T-helper 17 cell (primary cell): ENCODE data around the gene GIPC2. TPM values are rescaled to one million over a fixed set of nuclear protein-coding genes. Genes with fewer than 3 reads are reported as not detected.
"Not testable (repeated sequence)": the region's sequence is repeated elsewhere in the genome, so short reads cannot be mapped to it uniquely, and the experiment has no call there.

Experiments
- ATAC-seq: fragments of 150-1000 bp; cut with Tn5 transposase; 2 replicates; pipeline ENCODE4 v1.10.0; 2021; ENCODE audit warnings: mild to moderate bottlenecking, moderate library complexity
- DNase-seq, 3 donors: peaks; one replicate each; pipeline versions ENCODE4 v3.0.0 to v3.0.0-alpha.2; 2020 to 2021
- H3K9me3 ChIP-seq: one replicate; pipeline ENCODE4 v1.7.0; 2013; ENCODE audit warnings: low read length, mild to moderate bottlenecking; ENCODE audit not compliant: control insufficient read depth, poor library complexity, severe bottlenecking
- H3K27ac Mint-ChIP-seq: one replicate; pipeline ENCODE4 v1.8.0; 2022; ENCODE audit warnings: mild to moderate bottlenecking, moderate library complexity, mixed read lengths
- H3K27me3 Mint-ChIP-seq: one replicate; pipeline ENCODE4 v1.8.0; 2022; ENCODE audit warnings: mixed read lengths
- H3K36me3 Mint-ChIP-seq: one replicate; pipeline ENCODE4 v1.8.0; 2022; ENCODE audit warnings: low read depth, mixed read lengths
- H3K4me1 Mint-ChIP-seq: one replicate; pipeline ENCODE4 v1.8.0; 2022; ENCODE audit warnings: mild to moderate bottlenecking, mixed read lengths
- H3K4me3 Mint-ChIP-seq: one replicate; pipeline ENCODE4 v1.8.0; 2022; ENCODE audit warnings: mild to moderate bottlenecking, moderate library complexity, mixed read lengths
- total RNA-seq, 4 donors: library from RNA in 2 of 4; stranded (reverse) in 2 of 4; gene quantifications; one replicate each; pipeline ENCODE4 v1.2.3 and lab custom pipeline; 2022 to 2026

GIPC2 gene
- total RNA-seq, 2 donors from 2014 or later: 0.17 TPM; not detected in 1

- H3K9me3 ChIP-seq: no peaks in the 10 kb centered on the region
- Mint-ChIP-seq H3K4me3 (no peak overlapping the region), H3K27me3 (peaks cover 19% of the 10 kb centered on the region), H3K36me3 (no peaks in the 10 kb centered on the region), H3K4me1 (no peaks in the 10 kb centered on the region), H3K27ac (no peak overlapping the region)
- no peak for DNase-seq
- no peak for ATAC-seq
Observed at GRCh38 chr1:78060857-78061563, 15.2 kb downstream of the GIPC2 start.

- Mint-ChIP-seq H3K36me3 (no peaks in the 10 kb centered on the region), H3K27me3 (peaks cover 14% of the 10 kb centered on the region), H3K4me1 (no peaks in the 10 kb centered on the region), H3K27ac (no peak overlapping the region), H3K4me3 (no peak overlapping the region)
- no peak for ATAC-seq
- no peak for DNase-seq
- no peaks in the 10 kb centered on the region for H3K9me3 ChIP-seq
Observed at GRCh38 chr1:78061825-78062523, 16.2 kb downstream of the GIPC2 start.

GRCh38 chr1:78064886-78065285 is 19.1 kb downstream of the GIPC2 start:
- not testable (repeated sequence) for H3K36me3 Mint-ChIP-seq, DNase-seq, ATAC-seq

GRCh38 chr1:78068681-78069283 is 23.0 kb downstream of the GIPC2 start:
- H3K27me3 Mint-ChIP-seq: peaks cover 37% of the 10 kb centered on the region
- ATAC-seq (no peak), DNase-seq (no peak)
- no peaks in the 10 kb centered on the region for H3K4me1 Mint-ChIP-seq
- H3K36me3 Mint-ChIP-seq: no peaks in the 10 kb centered on the region
- H3K27ac Mint-ChIP-seq: no peak overlapping the region
- H3K4me3 Mint-ChIP-seq: no peak overlapping the region
- H3K9me3 ChIP-seq: no peaks in the 10 kb centered on the region

More at GRCh38 chr1:78064886-78065285, 19.1 kb downstream of the GIPC2 start:
- H3K4me3 Mint-ChIP-seq, H3K27ac Mint-ChIP-seq, H3K9me3 ChIP-seq, H3K4me1 Mint-ChIP-seq: not testable (repeated sequence)
- H3K27me3 Mint-ChIP-seq: peaks cover 24% of the 10 kb centered on the region

GRCh38 chr1:78069784-78070183 is 24.0 kb downstream of the GIPC2 start:
- no peaks in the 10 kb centered on the region for H3K36me3 Mint-ChIP-seq
- H3K4me3 Mint-ChIP-seq: no peak overlapping the region
- H3K9me3 ChIP-seq: no peaks in the 10 kb centered on the region
- peaks cover 37% of the 10 kb centered on the region for H3K27me3 Mint-ChIP-seq
- DNase-seq: no peak
- no peaks in the 10 kb centered on the region for H3K4me1 Mint-ChIP-seq
- no peak for ATAC-seq
- H3K27ac Mint-ChIP-seq: no peak overlapping the region

GRCh38 chr1:78070210-78070609 is 24.4 kb downstream of the GIPC2 start:
- no peak for ATAC-seq

GRCh38 chr1:78070758-78071157 is 25.0 kb downstream of the GIPC2 start:
- Mint-ChIP-seq H3K27me3 (peaks cover 32% of the 10 kb centered on the region), H3K27ac (no peak overlapping the region), H3K36me3 (no peaks in the 10 kb centered on the region), H3K4me3 (no peak overlapping the region), H3K4me1 (no peaks in the 10 kb centered on the region)
- H3K9me3 ChIP-seq: no peaks in the 10 kb centered on the region
- ATAC-seq (no peak), DNase-seq (no peak)

More at GRCh38 chr1:78070210-78070609, 24.4 kb downstream of the GIPC2 start:
- H3K36me3 Mint-ChIP-seq: no peaks in the 10 kb centered on the region
- H3K27me3 Mint-ChIP-seq: peaks cover 33% of the 10 kb centered on the region
- H3K9me3 ChIP-seq: no peaks in the 10 kb centered on the region
- H3K27ac Mint-ChIP-seq: no peak overlapping the region
- DNase-seq: no peak
- H3K4me3 Mint-ChIP-seq: no peak overlapping the region
- no peaks in the 10 kb centered on the region for H3K4me1 Mint-ChIP-seq

GRCh38 chr1:78071696-78072095 is 25.9 kb downstream of the GIPC2 start:
- DNase-seq (no peak), ATAC-seq (no peak)
- Mint-ChIP-seq H3K27ac (no peak overlapping the region), H3K36me3 (no peaks in the 10 kb centered on the region), H3K4me3 (no peak overlapping the region), H3K27me3 (peaks cover 32% of the 10 kb centered on the region), H3K4me1 (no peaks in the 10 kb centered on the region)
- no peaks in the 10 kb centered on the region for H3K9me3 ChIP-seq

- no peaks in the 10 kb centered on the region for H3K9me3 ChIP-seq
- no peak overlapping the region for H3K27ac Mint-ChIP-seq
- DNase-seq: no peak
- peaks cover 32% of the 10 kb centered on the region for H3K27me3 Mint-ChIP-seq
- H3K36me3 Mint-ChIP-seq: no peaks in the 10 kb centered on the region
- H3K4me1 Mint-ChIP-seq: no peaks in the 10 kb centered on the region
- H3K4me3 Mint-ChIP-seq: no peak overlapping the region
- no peak for ATAC-seq
Observed at GRCh38 chr1:78072216-78072615, 26.4 kb downstream of the GIPC2 start.

GRCh38 chr1:78073441-78073840 is 27.7 kb downstream of the GIPC2 start:
- no peak overlapping the region for H3K4me3 Mint-ChIP-seq
- ATAC-seq (no peak), DNase-seq (no peak)
- H3K36me3 Mint-ChIP-seq: no peaks in the 10 kb centered on the region
- H3K27me3 Mint-ChIP-seq: peaks cover 21% of the 10 kb centered on the region
- no peaks in the 10 kb centered on the region for H3K9me3 ChIP-seq
- no peak overlapping the region for H3K27ac Mint-ChIP-seq
- H3K4me1 Mint-ChIP-seq: no peaks in the 10 kb centered on the region

- DNase-seq: no peak
- Mint-ChIP-seq H3K36me3 (no peaks in the 10 kb centered on the region), H3K4me3 (no peak overlapping the region), H3K27ac (no peak overlapping the region), H3K4me1 (peaks cover 13% of the 10 kb centered on the region), H3K27me3 (peaks cover 7% of the 10 kb centered on the region)
- no peak for ATAC-seq
- no peaks in the 10 kb centered on the region for H3K9me3 ChIP-seq
Observed at GRCh38 chr1:78075621-78076020, 29.9 kb downstream of the GIPC2 start.

GRCh38 chr1:78078358-78078757 is 32.6 kb downstream of the GIPC2 start:
- Mint-ChIP-seq H3K4me3 (no peak overlapping the region), H3K4me1 (peaks cover 18% of the 10 kb centered on the region), H3K36me3 (no peaks in the 10 kb centered on the region)

GRCh38 chr1:78079580-78079979 is 33.8 kb downstream of the GIPC2 start:
- H3K9me3 ChIP-seq: no peaks in the 10 kb centered on the region
- peak; percentile 66 for ATAC-seq
- Mint-ChIP-seq H3K4me1 (peaks cover 18% of the 10 kb centered on the region), H3K4me3 (peak overlapping the region; percentile 28), H3K27me3 (no peaks in the 10 kb centered on the region), H3K27ac (peak overlapping the region; percentile 79), H3K36me3 (no peaks in the 10 kb centered on the region)
- DNase-seq: no peak

More at GRCh38 chr1:78078358-78078757, 32.6 kb downstream of the GIPC2 start:
- no peaks in the 10 kb centered on the region for H3K27me3 Mint-ChIP-seq
- no peak overlapping the region for H3K27ac Mint-ChIP-seq
- no peak for ATAC-seq
- DNase-seq: no peak
- H3K9me3 ChIP-seq: no peaks in the 10 kb centered on the region
